ENCODE measurements around the gene RFPL4AL1. TPM values are rescaled to one million over a fixed set of nuclear protein-coding genes. Genes with fewer than 3 reads are reported as not detected.
"Not testable (repeated sequence)": the region's sequence is repeated elsewhere in the genome, so short reads cannot be mapped to it uniquely, and the experiment has no call there.

Gene RFPL4AL1
- not detected in 2 replicates for total RNA-seq (2014; rRNA removed)
- polyA plus RNA-seq (2012), result not detected

- DNase-seq (ENCODE audit: low read depth), result not testable (repeated sequence)
Observed at GRCh38 chr19:55768818-55769217, at the start of gene RFPL4AL1. TSS of gene RFPL4AL1 (plus strand) at chr19:55769118. CDS start at chr19:55771805, 2,687 bp downstream.

GRCh38 chr19:55720214-55720746, 48.6 kb upstream of the RFPL4AL1 start:
- DNase-seq (ENCODE audit: low read depth), result no peak

GRCh38 chr19:55720801-55721200, 48.1 kb upstream of the RFPL4AL1 start:
- DNase-seq (ENCODE audit: low read depth), result no peak

- no peak for DNase-seq (ENCODE audit: low read depth)
Observed at GRCh38 chr19:55723491-55723890, 45.4 kb upstream of the RFPL4AL1 start.

GRCh38 chr19:55730378-55730777, 38.5 kb upstream of the RFPL4AL1 start:
- DNase-seq (ENCODE audit: low read depth), result not testable (repeated sequence)

- no peak for DNase-seq (ENCODE audit: low read depth)
Observed at GRCh38 chr19:55738302-55738701, 30.6 kb upstream of the RFPL4AL1 start, which contains the start of gene NLRP9. TSS of gene NLRP9 (minus strand) at chr19:55738402. CDS start at chr19:55738374, 28 bp downstream.

- no peak for DNase-seq (ENCODE audit: low read depth)
Observed at GRCh38 chr19:55750715-55751114, 18.2 kb upstream of the RFPL4AL1 start.

- no peak for DNase-seq (ENCODE audit: low read depth)
Observed at GRCh38 chr19:55753401-55753800, 15.5 kb upstream of the RFPL4AL1 start.

GRCh38 chr19:55756808-55757207, 12.1 kb upstream of the RFPL4AL1 start:
- DNase-seq (ENCODE audit: low read depth), result not testable (repeated sequence)

- not testable (repeated sequence) for DNase-seq (ENCODE audit: low read depth)
Observed at GRCh38 chr19:55758797-55759196, 10.1 kb upstream of the RFPL4AL1 start, which contains the start of gene RFPL4A. TSS of gene RFPL4A (plus strand) at chr19:55759097. CDS start at chr19:55761801, 2,704 bp downstream.

- DNase-seq (ENCODE audit: low read depth), result peak; percentile 29
Observed at GRCh38 chr19:55766466-55766865, 2.5 kb upstream of the RFPL4AL1 start.

GRCh38 chr19:55769632-55770031, 714 bp downstream of the RFPL4AL1 start:
- not testable (repeated sequence) for DNase-seq (ENCODE audit: low read depth)

GRCh38 chr19:55777528-55777927, 8.6 kb downstream of the RFPL4AL1 start:
- no peak for DNase-seq (ENCODE audit: low read depth)

GRCh38 chr19:55778331-55778730, 9.4 kb downstream of the RFPL4AL1 start:
- DNase-seq (ENCODE audit: low read depth), result no peak

GRCh38 chr19:55781112-55781511, 12.2 kb downstream of the RFPL4AL1 start:
- DNase-seq (ENCODE audit: low read depth), result no peak

- DNase-seq (ENCODE audit: low read depth), result no peak
Observed at GRCh38 chr19:55795021-55795420, 26.1 kb downstream of the RFPL4AL1 start.

- DNase-seq (ENCODE audit: low read depth), result no peak
Observed at GRCh38 chr19:55801416-55801815, 32.5 kb downstream of the RFPL4AL1 start.

- no peak for DNase-seq (ENCODE audit: low read depth)
Observed at GRCh38 chr19:55802281-55802680, 33.4 kb downstream of the RFPL4AL1 start.

GRCh38 chr19:55809381-55810058, 40.6 kb downstream of the RFPL4AL1 start:
- DNase-seq (ENCODE audit: low read depth), result peak; percentile 80

- no peak for DNase-seq (ENCODE audit: low read depth)
Observed at GRCh38 chr19:55811340-55811739, 42.4 kb downstream of the RFPL4AL1 start.

GRCh38 chr19:55812449-55812848, 43.5 kb downstream of the RFPL4AL1 start:
- no peak for DNase-seq (ENCODE audit: low read depth)

- no peak for DNase-seq (ENCODE audit: low read depth)
Observed at GRCh38 chr19:55813906-55814305, 45.0 kb downstream of the RFPL4AL1 start.

- no peak for DNase-seq (ENCODE audit: low read depth)
Observed at GRCh38 chr19:55820037-55820436, 51.1 kb downstream of the RFPL4AL1 start.

All from LHCN-M2 (cell line).